GM15510 (cell line): ENCODE results near the gene HIPK3.

Experiments
- POLR2A ChIP-seq: IDR thresholded peaks from 3 replicates; pipeline ENCODE4 v1.6.1; 2011; ENCODE audit warnings: borderline replicate concordance; ENCODE audit not compliant: insufficient read length; ENCODE audit errors: extremely low read depth

The HIPK3 gene

GRCh38 chr11:33358150-33358831 lies 101.1 kb downstream of the HIPK3 start:
- no peak for TF ChIP-seq POLR2A

- TF ChIP-seq POLR2A, result no peak
Observed at GRCh38 chr11:33360642-33361041, 103.5 kb downstream of the HIPK3 start.

GRCh38 chr11:33362051-33362910 lies 105.1 kb downstream of the HIPK3 start:
- TF ChIP-seq POLR2A, result no peak

GRCh38 chr11:33366918-33367317 lies 109.7 kb downstream of the HIPK3 start:
- TF ChIP-seq POLR2A, result no peak

- no peak for TF ChIP-seq POLR2A
Observed at GRCh38 chr11:33368931-33369330, 111.8 kb downstream of the HIPK3 start.

GRCh38 chr11:33373636-33374035 lies 116.5 kb downstream of the HIPK3 start:
- TF ChIP-seq POLR2A, result no peak

GRCh38 chr11:33375236-33375635 lies 118.1 kb downstream of the HIPK3 start:
- no peak for TF ChIP-seq POLR2A

- TF ChIP-seq POLR2A, result no peak
Observed at GRCh38 chr11:33375688-33376311, 118.6 kb downstream of the HIPK3 start, which contains the start of gene KIAA1549L. Gene KIAA1549L (plus strand): TSS chr11:33376108.

GRCh38 chr11:33376331-33377310 lies 119.4 kb downstream of the HIPK3 start:
- no peak for TF ChIP-seq POLR2A

- TF ChIP-seq POLR2A, result no peak
Observed at GRCh38 chr11:33377412-33378370, 120.5 kb downstream of the HIPK3 start.

GRCh38 chr11:33379947-33380346 lies 122.8 kb downstream of the HIPK3 start:
- no peak for TF ChIP-seq POLR2A

- no peak for TF ChIP-seq POLR2A
Observed at GRCh38 chr11:33383075-33383919, 126.1 kb downstream of the HIPK3 start.
